OCI-LY1 (cell line): Measurements from ENCODE around the gene RBBP7.
A peak's percentile ranks its signal among the peaks of the same experiment; 100 is the strongest.

Source experiments
- H2AFZ ChIP-seq: fragments of 200-600 bp; sonication (generic), shearing (Covaris generic); 2 replicates; pipeline ENCODE4 v1.6.0; 2014; ENCODE audit warnings: antibody characterized with exemption, mild to moderate bottlenecking, low read length
- H3F3A ChIP-seq: fragments of 200-600 bp; sonication (generic), shearing (Covaris generic); 2 replicates; pipeline ENCODE4 v1.6.0; 2014; ENCODE audit warnings: mild to moderate bottlenecking, antibody characterized with exemption, low read length, moderate library complexity; ENCODE audit not compliant: insufficient read depth
- H3K27ac ChIP-seq: fragments of 200-600 bp; sonication (generic); 2 replicates; pipeline ENCODE4 v1.5.1; 2014; ENCODE audit warnings: low read length, mixed run types, mild to moderate bottlenecking, low read depth; ENCODE audit not compliant: poor library complexity, severe bottlenecking
- H3K27me3 ChIP-seq: fragments of 200-600 bp; sonication (generic); 2 replicates; pipeline ENCODE4 v1.6.0; 2014; ENCODE audit warnings: antibody characterized with exemption, mild to moderate bottlenecking, low read length, moderate library complexity; ENCODE audit not compliant: insufficient read depth
- H3K36me3 ChIP-seq: fragments of 200-600 bp; sonication (generic); 2 replicates; pipeline ENCODE4 v1.6.1; 2014; ENCODE audit warnings: mild to moderate bottlenecking, antibody characterized with exemption, low read length, moderate library complexity, mixed read lengths; ENCODE audit not compliant: insufficient read depth
- H3K4me1 ChIP-seq: fragments of 200-600 bp; sonication (generic); 2 replicates; pipeline ENCODE4 v1.5.1; 2014; ENCODE audit warnings: mild to moderate bottlenecking, low read length, moderate library complexity; ENCODE audit not compliant: insufficient read depth, severe bottlenecking
- H3K4me2 ChIP-seq: fragments of 200-600 bp; sonication (generic), shearing (Covaris generic); 2 replicates; pipeline ENCODE4 v1.6.1; 2014; ENCODE audit warnings: low read length
- H3K4me3 ChIP-seq: fragments of 200-600 bp; sonication (generic); 2 replicates; pipeline ENCODE4 v1.5.1; 2014; ENCODE audit warnings: low read length, low read depth, mild to moderate bottlenecking, mixed read lengths; ENCODE audit not compliant: poor library complexity, severe bottlenecking
- H3K79me2 ChIP-seq: fragments of 200-600 bp; shearing (Covaris generic); 2 replicates; pipeline ENCODE4 v1.6.1; 2016; ENCODE audit warnings: mixed run types, low read length, mixed read lengths; ENCODE audit not compliant: insufficient read depth
- H3K9ac ChIP-seq: fragments of 200-600 bp; sonication (generic), shearing (Covaris generic); 2 replicates; pipeline ENCODE4 v1.6.1; 2014; ENCODE audit warnings: mild to moderate bottlenecking, low read length, mixed read lengths
- H3K9me2 ChIP-seq: fragments of 200-600 bp; sonication (generic), shearing (Covaris generic); 2 replicates; pipeline ENCODE4 v1.6.1; 2014; ENCODE audit warnings: low read depth, mild to moderate bottlenecking, low read length, mixed read lengths
- H3K9me3 ChIP-seq: fragments of 200-600 bp; shearing (Covaris generic); 2 replicates; pipeline ENCODE4 v1.6.1; 2014; ENCODE audit warnings: low read length, mixed read lengths
- H4K20me1 ChIP-seq: fragments of 200-600 bp; sonication (generic), shearing (Covaris generic); 2 replicates; pipeline ENCODE4 v1.6.0; 2016; ENCODE audit warnings: mild to moderate bottlenecking, low read length; ENCODE audit not compliant: insufficient read depth
- EZH2 ChIP-seq: fragments of 200-600 bp; sonication (generic), shearing (Covaris generic); IDR thresholded peaks from 2 replicates; pipeline ENCODE4 v1.8.0; 2017; ENCODE audit warnings: borderline replicate concordance, mixed run types, mild to moderate bottlenecking, antibody characterized with exemption, low read length, moderate library complexity, mixed read lengths
- TF ChIP-seq, protein P1 (sequence below): fragments of 200-600 bp; sonication (generic), shearing (Covaris generic); IDR thresholded peaks from 2 replicates; pipeline ENCODE4 v1.5.1; 2017; ENCODE audit warnings: mild to moderate bottlenecking, antibody characterized with exemption, low read length, moderate library complexity, mixed read lengths

RBBP7 gene

DNA sequence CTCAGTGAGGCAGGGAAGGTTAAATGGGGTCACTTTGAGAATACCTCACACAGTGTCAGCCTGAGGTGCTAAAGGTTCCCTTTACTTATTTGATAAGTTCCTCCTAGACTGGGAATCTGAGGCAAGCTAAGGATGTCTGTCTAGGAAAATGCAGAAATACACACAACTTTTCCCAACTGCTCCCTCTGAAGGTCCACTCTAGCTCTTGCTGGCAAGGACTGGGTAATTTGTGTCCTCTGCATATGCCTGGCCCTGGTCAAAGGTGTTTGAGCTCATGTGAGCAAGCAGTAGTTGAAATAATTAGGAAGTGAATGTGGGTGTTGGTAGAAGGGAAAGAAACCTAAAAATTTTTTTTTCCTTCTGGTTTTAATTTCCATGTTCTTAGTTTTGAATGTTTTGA, 62.6 kb downstream of the RBBP7 start:
- Histone ChIP-seq H3F3A (no peaks in the 10 kb centered on the region), H4K20me1 (no peaks in the 10 kb centered on the region), H3K9me2 (no peaks in the 10 kb centered on the region), H3K79me2 (peaks cover 52% of the 10 kb centered on the region), H3K27ac (no peak overlapping the region), H3K4me3 (no peak overlapping the region), H3K4me1 (peaks cover 18% of the 10 kb centered on the region), H3K27me3 (no peaks in the 10 kb centered on the region), H3K36me3 (peaks cover 20% of the 10 kb centered on the region), H3K9me3 (no peaks in the 10 kb centered on the region), H3K4me2 (no peak overlapping the region), H3K9ac (no peak overlapping the region), H2AFZ (no peak overlapping the region)
- TF ChIP-seq EZH2 = no peak
- TF ChIP-seq, protein P1, sequence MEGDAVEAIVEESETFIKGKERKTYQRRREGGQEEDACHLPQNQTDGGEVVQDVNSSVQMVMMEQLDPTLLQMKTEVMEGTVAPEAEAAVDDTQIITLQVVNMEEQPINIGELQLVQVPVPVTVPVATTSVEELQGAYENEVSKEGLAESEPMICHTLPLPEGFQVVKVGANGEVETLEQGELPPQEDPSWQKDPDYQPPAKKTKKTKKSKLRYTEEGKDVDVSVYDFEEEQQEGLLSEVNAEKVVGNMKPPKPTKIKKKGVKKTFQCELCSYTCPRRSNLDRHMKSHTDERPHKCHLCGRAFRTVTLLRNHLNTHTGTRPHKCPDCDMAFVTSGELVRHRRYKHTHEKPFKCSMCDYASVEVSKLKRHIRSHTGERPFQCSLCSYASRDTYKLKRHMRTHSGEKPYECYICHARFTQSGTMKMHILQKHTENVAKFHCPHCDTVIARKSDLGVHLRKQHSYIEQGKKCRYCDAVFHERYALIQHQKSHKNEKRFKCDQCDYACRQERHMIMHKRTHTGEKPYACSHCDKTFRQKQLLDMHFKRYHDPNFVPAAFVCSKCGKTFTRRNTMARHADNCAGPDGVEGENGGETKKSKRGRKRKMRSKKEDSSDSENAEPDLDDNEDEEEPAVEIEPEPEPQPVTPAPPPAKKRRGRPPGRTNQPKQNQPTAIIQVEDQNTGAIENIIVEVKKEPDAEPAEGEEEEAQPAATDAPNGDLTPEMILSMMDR = no peak

DNA sequence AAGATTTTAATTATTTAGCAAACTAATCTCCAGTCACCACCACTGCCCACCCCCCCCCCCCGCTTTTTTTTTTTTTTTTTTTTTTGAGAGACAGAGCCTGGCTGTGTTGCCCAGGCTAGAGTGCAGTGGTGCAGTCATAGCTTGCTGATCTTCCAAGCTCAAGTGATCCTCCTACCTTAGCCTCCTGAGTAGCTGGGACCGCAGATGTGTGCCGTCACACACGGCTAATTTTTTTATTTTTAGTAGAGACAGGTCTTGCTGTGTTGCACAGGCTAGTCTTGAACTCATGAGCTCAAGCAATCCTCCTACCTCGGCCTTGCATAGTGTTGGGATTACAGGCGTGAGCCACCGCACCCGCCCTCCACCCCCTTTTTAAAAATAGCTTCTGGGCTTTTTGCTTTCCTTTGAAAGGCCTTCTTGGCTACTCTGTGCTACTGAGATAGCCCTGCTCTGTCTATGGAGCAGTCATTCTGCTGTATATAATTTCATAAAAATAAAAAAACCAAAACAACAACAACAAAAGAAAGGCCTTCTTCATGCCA, 65.2 kb downstream of the RBBP7 start:
- TF ChIP-seq, protein P1 = no peak
- TF ChIP-seq EZH2 = no peak
- no peak overlapping the region for H3K4me3 ChIP-seq
- peaks cover 18% of the 10 kb centered on the region for H3K4me1 ChIP-seq
- H3K27me3 ChIP-seq = no peaks in the 10 kb centered on the region
- H3K9me3 ChIP-seq = no peaks in the 10 kb centered on the region
- no peaks in the 10 kb centered on the region for H4K20me1 ChIP-seq
- no peak overlapping the region; the same call in 1 of the 2 replicates for H3K4me2 ChIP-seq
- peaks cover 43% of the 10 kb centered on the region for H3K79me2 ChIP-seq
- no peaks in the 10 kb centered on the region for H3F3A ChIP-seq
- no peak overlapping the region for H3K9ac ChIP-seq
- peak overlapping the region; percentile 54 for H3K27ac ChIP-seq
- H3K36me3 ChIP-seq = peaks cover 11% of the 10 kb centered on the region
- no peaks in the 10 kb centered on the region for H3K9me2 ChIP-seq
- no peak overlapping the region for H2AFZ ChIP-seq

- peaks cover 42% of the 10 kb centered on the region for H3K36me3 ChIP-seq
- H4K20me1 ChIP-seq = no peaks in the 10 kb centered on the region
- no peak overlapping the region for H3K4me3 ChIP-seq
- TF ChIP-seq, protein P1 = no peak
- no peak for TF ChIP-seq EZH2
- no peaks in the 10 kb centered on the region for H3K9me2 ChIP-seq
- H3K4me1 ChIP-seq = no peaks in the 10 kb centered on the region
- H3K9me3 ChIP-seq = no peaks in the 10 kb centered on the region
- no peak overlapping the region for H3K9ac ChIP-seq
- no peak overlapping the region for H3K27ac ChIP-seq
- H3F3A ChIP-seq = no peaks in the 10 kb centered on the region
- H3K27me3 ChIP-seq = no peaks in the 10 kb centered on the region
- H2AFZ ChIP-seq = no peak overlapping the region
- peaks cover 17% of the 10 kb centered on the region for H3K79me2 ChIP-seq
- no peak overlapping the region for H3K4me2 ChIP-seq
These were observed 72.3 kb downstream of the RBBP7 start for GRCh38 chrX:16797841-16798240.
